NCI-H2196 (cell line): ENCODE measurements around the gene KLHL13.
"Not testable (repeated sequence)": the region's sequence is repeated elsewhere in the genome, so short reads cannot be mapped to it uniquely, and the experiment has no call there.

Source experiments
- DNase-seq: peaks from one replicate; lab custom pipeline; 2025; ENCODE audit not compliant: unreplicated experiment; lab: John Stamatoyannopoulos, UW

The KLHL13 gene

DNA sequence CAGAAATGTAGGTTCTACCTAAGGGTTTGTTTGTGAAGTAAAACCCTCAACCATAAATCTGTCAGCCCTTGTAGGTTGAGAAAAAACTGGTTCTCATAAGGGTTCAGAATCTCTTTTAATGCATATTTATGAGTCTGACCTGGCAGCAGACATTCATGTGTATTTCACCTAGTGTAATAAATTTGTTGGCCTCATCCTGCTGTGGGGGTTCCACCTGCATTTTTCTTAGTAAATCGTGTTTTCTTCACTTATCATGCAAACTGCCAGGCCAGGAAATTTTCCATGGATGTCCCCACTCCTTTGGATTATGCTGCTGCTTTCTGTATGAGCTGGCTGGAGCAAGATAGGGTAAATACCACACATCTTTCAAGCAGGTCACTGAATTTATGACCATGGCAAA lies 42.4 kb downstream of the KLHL13 start:
- no peak for DNase-seq

DNA sequence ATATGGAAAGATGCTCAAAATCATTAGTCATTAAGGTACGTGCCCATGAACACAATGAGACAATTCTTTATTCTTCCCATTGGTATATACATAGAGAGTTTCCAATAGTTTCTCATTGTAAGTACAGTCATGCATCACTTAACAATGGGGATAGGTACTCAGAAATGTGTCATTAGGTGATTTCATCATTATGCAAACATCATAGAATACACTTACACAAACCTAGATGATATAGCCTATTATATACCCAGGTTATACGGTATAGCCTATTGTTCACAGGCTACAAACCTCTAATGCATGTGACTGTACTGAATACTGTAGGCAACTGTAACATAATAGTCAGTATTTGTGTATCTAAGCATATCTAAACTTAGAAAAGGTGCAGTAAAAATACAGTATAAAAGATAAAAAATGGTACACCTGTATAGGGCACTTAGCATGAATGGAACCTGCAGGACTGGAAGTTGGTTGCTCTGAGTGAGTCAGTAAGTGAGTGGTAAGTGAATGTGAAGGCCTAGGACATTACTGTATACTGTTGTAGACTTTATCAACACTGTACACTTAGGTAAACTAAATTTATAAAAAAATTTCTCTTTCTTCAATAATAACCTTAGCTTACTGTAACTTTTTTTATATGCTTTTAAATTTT lies 49.6 kb downstream of the KLHL13 start:
- DNase-seq: no peak

DNA sequence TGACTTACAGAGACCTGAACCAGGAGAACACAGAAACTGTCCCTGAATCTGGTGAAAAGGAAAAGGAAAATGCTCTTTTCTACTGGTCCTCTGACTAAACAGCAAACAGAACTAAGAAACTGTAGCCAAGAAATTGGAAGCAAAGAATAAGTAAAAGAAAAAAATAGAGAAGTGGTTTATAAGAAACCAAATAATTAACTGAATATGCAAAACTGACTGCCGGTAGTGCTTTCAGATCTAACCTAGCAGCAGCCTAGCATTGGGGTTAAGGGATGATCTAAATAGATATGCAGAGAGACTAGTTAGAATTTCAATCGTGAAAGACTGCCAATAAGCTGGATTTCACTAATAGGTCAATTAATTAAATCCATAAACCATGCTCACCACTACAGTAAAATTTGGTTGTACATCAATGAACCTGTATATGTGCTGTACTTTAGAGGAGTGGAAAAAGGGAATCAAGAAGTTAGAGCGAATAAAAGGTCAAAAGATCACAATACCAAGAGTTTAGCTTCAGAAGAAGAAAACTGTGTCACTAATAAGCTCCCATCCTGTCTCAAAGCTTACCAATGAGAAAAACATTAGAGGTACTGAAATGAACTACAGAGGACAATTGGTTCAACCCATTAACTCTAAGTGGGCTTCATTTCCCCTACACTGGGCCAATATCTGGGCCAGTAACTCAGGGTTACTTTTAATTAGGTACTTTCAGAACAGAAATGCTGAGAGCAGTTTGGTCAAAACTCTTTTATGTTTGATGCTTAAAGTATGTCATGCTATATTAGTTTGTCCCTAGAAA lies 53.6 kb downstream of the KLHL13 start:
- no peak for DNase-seq

DNA sequence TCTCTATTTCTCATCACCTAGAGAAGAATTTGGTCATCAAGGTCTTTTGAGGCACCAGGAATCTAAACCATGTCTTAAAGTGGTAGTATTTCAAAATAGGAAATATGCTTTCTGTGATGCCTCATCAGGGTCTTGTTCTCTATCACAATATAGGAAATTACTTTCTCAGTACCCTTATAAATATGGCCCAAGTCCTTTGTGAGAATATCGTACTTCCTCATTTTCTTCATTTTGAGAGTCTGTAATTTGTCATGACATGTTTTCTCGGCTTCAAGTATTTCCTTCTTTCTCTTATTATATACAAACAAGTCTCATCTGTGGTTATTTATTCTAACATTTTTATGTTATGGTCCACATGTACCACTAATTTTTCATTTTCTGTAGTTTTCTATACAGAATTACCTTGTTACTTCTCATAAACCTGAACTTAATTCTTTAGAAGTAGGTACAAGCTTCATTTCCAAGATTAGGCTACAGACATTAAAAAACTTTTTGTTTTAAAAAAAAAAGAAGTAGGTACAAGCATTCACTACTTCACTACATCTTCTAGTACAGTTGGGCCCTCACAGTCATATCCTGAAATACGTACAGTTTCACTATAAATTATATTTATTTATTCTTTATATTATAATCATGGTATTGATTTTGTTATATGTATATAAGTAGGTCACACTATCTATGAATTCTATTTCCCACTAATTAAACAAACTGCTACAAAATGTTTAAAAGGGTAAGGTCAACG lies 54.4 kb downstream of the KLHL13 start:
- DNase-seq: no peak

DNA sequence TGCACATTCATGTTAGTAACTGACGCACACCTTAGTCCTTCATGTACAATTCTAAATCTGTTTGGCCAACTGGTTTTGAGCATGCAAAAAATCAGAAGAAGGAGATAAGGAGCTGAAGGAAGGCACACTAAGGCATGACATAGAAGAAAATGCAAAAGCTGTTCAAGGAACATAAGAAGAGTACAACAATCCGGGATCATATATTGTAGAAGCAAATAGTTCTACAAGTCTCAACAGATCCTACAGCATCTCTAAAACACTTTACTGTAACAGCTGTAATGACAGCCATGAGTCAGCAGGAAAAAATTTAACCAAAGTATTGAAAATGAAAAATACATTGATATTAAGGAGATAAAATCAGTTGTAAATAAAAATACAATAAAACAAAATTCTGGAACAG lies 57.7 kb downstream of the KLHL13 start:
- no peak for DNase-seq

DNA sequence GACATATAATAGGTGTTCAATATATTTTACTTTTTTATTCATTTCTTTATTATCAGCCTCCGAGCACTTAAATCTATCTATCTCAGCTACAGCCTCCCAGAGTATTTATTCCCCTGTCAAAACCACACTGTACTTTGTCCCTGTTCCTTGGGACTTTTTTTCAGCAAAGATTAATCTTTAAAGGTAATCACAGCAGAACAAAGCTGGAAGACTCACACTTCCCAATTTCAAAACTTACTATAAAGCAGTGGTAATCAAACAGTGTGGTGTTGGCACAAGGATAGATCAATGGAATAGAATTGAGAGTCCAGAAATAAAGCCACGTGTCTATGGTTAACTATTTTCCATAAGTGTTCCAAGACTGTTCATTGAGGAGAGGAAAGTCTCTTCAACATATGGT lies 59.7 kb downstream of the KLHL13 start:
- DNase-seq: no peak

DNA sequence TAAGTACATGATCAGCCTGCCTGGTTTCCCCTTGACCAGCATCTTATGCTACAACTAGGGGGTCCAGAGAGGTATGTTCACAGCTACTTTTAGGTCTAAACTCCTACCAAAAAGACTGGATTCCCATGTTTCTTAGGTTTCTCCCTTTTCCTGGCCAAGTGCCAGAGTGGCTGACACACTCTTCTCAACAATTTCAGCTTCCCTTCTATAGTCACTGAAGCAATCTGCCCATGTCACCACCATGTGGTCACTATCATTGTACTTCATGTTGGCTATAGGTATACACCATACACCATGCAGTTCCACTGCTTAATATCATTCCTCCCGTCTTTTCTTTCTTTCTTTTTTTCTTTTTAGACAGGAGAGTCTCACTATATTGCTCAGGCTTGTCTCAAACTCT lies 66.9 kb downstream of the KLHL13 start:
- DNase-seq: no peak

DNA sequence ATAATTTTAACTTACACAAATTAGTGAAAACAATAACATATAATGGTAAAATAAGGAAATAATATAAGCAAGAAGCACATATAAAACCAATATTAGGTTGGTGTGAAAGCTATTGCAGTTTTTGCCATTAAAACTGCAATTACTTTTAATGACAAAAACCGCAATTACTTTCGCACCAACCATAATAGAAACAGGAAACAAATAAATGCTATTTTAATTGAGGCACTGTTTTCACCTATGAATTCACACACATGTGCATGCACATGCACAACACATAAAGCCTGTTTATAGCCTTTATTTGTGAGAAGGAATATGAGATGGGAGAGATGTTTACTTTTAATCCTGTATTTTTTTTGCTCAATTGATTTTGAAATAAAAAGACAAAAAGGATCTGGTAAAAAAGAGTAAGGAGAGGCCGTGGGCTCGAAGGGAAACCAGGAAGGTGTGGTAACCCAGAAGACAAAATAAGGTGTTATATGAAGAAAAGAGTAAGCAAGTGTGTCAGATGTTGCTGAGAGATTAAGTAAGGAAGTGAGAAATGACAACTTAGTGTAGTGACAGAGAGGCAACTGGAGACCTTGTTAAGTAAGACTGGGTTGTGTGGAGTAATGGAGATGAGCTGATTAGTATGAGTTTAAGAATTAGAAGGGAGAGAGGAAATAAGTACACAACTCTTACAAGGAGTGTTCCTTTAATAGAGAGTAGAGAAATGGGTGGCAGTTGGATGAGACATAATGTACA lies 69.0 kb downstream of the KLHL13 start:
- DNase-seq: no peak

DNA sequence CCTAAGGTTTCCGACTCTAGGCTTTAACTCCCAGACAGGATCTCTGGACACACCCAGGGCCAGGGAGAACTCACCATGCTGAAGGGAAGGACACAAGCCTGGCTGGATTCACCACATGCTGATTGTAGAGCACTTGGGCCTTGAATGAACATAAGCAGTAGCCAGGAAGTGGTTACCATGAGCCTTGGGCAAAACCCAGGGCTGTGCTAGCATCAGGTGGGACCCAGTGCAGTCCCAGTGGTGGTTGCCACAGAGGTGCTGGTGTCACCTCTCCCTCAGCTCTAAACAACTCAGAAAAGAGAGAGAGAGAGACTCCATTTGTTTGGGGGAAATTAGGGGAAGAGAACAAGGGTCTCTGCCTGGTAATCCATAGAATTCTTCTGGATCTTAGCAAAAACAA lies 77.0 kb downstream of the KLHL13 start:
- no peak for DNase-seq

DNA sequence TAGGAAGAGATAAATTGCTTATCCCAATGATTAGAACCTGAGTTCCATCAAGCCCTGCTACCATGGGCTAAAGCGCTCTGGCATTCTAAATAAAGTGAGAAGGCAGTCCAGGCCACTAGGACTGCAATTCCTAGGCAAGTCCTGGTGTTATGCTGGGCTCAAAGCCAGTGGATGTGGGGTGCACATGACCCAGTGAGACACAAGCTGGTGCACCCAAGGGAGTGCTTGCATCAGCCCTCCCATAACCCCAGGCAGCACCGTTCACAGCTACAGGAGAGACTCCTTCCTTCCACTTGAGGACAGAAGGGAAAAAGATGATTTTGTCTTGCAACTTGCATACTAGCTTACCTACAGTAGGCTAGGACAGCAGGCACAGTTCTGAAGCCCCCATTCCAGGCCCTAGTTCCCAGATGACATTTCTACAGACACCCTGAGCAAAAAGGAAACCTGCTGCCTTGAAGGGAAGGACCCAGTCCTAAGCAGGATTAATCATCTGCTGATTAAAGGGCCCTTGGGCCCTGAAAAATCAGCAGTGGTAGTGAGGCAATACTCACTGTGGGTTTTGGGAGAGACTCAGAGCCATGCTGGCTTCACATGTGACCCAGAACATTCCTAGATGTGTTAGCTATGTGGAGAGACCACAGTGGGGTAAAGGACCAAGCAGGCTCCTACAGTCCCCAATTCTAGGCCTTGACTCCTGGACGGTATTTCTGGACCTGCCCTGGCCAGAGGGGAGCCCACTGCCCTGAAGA lies 77.8 kb downstream of the KLHL13 start:
- DNase-seq: no peak

DNA sequence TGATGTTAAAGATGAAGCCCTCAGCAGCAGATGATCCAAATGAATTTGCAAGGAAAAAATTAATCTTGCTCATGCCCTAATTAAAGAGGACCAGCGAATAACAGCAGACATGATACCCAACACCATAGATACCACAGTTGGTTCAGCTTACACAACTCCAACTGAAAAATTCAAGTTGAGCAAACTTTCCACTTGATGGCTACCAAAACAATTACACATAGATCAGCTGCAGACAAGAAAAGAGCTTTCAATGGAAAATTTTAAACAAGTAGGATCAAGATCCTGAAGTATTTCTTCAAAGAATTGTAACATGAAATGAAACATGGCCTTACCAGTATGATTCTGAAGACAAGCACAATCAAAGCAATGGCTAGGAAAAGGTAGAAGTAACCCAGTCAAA lies 90.0 kb downstream of the KLHL13 start:
- DNase-seq: no peak

DNA sequence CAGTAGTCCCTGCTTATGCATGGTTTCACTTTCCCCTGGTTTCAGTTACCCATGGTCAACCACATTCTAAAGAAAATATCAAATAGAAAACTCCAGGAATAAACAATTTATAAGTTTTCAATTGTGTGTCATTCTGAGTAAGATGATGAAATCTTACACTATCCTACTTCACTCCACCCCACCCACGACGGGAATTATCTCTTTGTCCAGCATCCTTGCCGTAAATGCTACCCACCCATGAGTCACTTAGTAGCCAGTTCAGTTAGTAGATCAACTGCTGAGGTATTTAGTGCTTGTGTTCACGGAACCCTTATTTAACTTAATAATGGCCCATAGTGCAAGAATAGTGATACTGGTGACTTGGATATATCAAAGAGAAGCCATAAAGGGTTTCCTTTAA lies 91.4 kb downstream of the KLHL13 start:
- no peak for DNase-seq

DNA sequence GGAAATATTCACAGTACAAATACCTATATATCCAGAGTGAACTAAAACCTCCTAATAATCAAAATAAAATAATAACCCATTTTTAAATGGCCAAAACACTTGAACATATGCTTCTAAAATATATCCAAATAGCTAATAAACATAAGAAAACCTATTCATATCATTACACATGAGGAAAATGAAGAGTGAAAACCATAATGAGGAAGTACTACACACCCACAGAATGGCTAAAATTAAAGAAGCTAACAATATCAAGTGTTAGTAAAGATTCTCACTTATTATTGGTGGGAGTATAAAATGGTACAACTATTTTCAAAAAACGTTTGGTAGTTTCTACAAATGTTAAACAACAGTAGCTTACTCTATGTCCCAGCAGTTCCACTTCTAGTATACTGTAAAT lies 92.1 kb downstream of the KLHL13 start:
- no peak for DNase-seq

DNA sequence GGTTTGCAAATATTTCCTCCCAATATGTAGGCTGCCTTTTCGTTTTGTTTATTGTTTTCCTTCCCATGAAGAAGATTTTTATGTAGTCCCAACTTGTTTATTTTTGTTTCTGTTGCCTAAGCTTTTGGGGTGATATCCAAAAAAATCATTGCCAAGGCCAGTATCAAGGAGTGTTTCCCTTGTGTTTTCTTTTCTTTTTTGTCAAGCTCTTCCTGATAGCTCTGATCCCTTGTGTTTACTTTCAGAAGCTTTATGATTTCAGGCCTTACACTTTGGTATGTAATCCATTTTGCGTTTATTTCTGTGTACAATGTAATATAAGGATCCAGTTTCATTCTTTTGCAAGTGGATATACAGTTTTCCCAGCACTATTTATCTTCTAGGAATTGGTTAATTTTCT lies 93.9 kb downstream of the KLHL13 start:
- DNase-seq: no peak

DNA sequence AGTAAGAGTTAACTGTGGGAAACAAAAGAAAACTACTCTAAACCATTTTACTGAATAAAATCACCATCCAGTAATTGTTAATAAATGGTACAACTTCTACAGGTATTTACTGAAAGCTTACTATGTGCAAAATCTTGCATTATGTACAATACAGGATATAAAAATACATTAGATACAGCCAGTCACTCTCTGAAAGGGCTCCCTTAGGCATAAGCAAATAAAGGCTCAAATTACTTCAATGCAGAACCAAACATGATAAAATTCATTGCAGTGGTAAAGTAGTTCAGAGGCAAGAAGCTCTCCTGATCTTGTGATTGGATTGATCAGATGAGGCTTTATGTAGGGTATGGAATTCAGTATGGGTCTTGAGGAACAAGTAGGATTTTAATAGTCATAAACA lies 100.2 kb downstream of the KLHL13 start:
- no peak for DNase-seq

DNA sequence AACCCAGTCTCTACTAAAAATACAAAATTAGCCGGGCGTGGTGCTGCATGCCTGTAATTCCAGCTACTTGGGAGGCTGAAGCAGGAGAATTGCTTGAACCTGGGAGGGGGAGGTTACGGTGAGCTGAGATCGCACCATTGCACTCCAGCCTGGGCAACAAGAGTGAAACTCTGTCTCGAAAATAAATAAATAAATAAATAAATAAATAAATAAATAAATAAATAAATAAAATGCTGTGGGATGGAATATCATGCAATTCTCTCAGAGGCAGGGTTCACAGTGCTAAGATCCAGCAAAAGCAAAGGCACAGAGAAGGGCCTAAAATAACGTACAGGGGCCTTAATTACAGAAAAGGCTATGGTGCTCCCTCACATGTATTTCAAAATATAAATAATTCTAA lies 114.2 kb downstream of the KLHL13 start:
- DNase-seq: not testable (repeated sequence)

DNA sequence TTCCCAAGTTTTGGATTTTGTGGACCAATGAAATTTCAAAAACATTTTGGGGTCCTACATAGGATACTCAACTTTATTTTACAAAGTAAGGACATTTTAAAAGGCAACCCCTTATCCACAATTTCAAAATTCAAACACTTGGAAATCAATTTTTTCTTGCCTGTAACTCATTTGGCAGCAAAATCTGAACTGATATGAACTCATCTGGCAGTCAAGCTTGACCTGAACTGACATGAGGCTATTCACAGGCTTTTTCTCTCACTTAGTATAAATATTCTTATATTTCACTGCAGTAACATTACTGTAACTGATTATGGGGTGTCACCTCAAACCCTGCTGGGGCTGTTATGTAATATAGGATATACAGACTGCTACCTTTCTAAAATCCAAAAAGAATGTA lies 116.1 kb downstream of the KLHL13 start:
- no peak for DNase-seq

DNA sequence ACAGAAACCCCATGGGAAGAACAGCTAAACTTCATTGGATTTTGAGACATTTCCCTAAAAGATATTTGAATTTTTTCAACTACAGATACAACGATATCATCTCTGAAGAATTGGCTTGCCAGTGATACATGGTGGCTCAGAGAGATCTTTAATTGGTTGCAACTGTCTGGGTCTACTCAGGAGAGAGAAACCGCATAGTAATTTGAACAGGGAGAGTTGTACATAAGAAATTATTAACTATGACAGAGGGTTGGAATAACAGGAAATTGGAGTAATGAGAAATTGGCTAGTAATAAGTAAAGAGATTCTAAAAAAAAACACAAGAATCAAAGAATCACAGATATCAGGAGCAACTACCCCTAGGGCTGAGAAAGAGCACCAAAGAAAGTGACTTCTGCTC lies 118.4 kb downstream of the KLHL13 start:
- DNase-seq: no peak

DNA sequence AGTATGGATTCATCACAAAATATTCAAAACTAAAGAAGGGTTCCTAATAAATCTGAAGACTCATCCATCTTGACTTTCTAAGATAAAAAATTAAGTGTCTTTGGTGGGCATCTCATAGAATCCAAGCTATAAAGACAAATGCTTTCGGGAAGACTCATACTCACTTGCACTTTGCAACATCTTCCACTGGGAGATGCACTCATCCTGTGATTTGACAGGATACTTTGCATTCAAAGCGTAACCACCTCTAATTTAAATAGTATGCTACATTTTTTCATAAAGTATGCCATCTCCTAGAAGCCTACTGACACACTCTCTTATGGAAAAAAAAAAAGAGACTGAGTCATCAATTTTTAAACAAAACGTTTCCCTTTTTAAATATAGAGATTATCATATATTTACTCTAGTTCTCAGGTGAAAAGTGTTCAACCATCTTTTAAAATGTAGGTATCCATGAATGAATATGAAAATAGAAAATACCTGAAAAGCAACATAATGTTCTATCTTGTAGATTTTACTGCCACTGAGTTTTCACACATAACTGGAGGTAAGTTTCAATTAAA lies 119.6 kb downstream of the KLHL13 start:
- no peak for DNase-seq

DNA sequence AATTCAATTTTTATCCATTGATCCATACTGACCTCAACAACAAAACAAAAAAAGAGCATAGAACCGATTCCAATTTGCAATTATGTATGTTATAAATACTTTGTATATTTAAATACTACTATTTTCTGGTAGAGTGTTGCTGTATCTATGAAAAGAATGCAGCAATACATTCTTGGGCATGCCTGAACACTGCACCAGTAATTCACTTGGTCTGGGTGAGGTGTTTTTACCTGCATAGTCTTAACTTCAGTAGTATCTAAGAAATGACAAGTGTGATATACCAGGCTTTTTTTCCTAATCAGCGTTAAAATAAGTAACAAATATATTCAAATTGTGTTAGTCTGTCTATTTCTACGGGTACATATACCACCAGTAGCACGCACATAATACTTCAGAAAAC lies 120.2 kb downstream of the KLHL13 start:
- no peak for DNase-seq
